Germinal center (tissue), 1 donor: ENCODE results near the gene GNLY.
"Not testable (repeated sequence)": the region's sequence is repeated elsewhere in the genome, so short reads cannot be mapped to it uniquely, and the experiment has no call there.

ENCODE experiments used
- DNase-seq: peaks from one replicate; pipeline ENCODE4 v3.0.0; 2012; ENCODE audit warnings: mixed read lengths, low spot score

The GNLY gene

GRCh38 chr2:85665264-85665937 is 28.8 kb upstream of the GNLY start:
- no peak for DNase-seq

- no peak for DNase-seq
Measured at GRCh38 chr2:85666016-85666415, 28.1 kb upstream of the GNLY start.

- DNase-seq, result no peak
Measured at GRCh38 chr2:85666435-85667316, 27.5 kb upstream of the GNLY start.

- DNase-seq, result no peak
Measured at GRCh38 chr2:85667561-85668008, 26.6 kb upstream of the GNLY start.

- DNase-seq, result no peak
Measured at GRCh38 chr2:85668009-85668856, 25.9 kb upstream of the GNLY start, which contains the start of gene SFTPB. TSS of gene SFTPB (minus strand) at chr2:85668199. CDS start at chr2:85668183, 16 bp downstream.

- DNase-seq, result no peak
Measured at GRCh38 chr2:85668857-85669142, 25.4 kb upstream of the GNLY start.

- no peak for DNase-seq
Measured at GRCh38 chr2:85669549-85669948, 24.6 kb upstream of the GNLY start.

- not testable (repeated sequence) for DNase-seq
Measured at GRCh38 chr2:85670416-85670815, 23.7 kb upstream of the GNLY start.

- DNase-seq, result no peak
Measured at GRCh38 chr2:85672456-85672855, 21.7 kb upstream of the GNLY start.

GRCh38 chr2:85673716-85674375 is 20.3 kb upstream of the GNLY start:
- no peak for DNase-seq

GRCh38 chr2:85674417-85674816 is 19.7 kb upstream of the GNLY start:
- DNase-seq, result no peak

GRCh38 chr2:85675427-85675826 is 18.7 kb upstream of the GNLY start:
- no peak for DNase-seq

GRCh38 chr2:85675866-85676548 is 18.2 kb upstream of the GNLY start:
- DNase-seq, result no peak

GRCh38 chr2:85678377-85678776 is 15.8 kb upstream of the GNLY start:
- no peak for DNase-seq

- DNase-seq, result peak; percentile 86
Measured at GRCh38 chr2:85678794-85679672, 15.1 kb upstream of the GNLY start.

- no peak for DNase-seq
Measured at GRCh38 chr2:85680707-85681371, 13.3 kb upstream of the GNLY start.

GRCh38 chr2:85681372-85681763 is 12.8 kb upstream of the GNLY start:
- no peak for DNase-seq

- DNase-seq, result no peak
Measured at GRCh38 chr2:85681776-85682175, 12.4 kb upstream of the GNLY start.

GRCh38 chr2:85682378-85682777 is 11.8 kb upstream of the GNLY start:
- no peak for DNase-seq

GRCh38 chr2:85684380-85684779 is 9.8 kb upstream of the GNLY start:
- no peak for DNase-seq
